ENCODE results near the gene ATOH7. TPM values are rescaled to one million over a fixed set of nuclear protein-coding genes. Genes with fewer than 3 reads are reported as not detected.

Gene ATOH7
- total RNA-seq, 2 experiments from 2014 or later = not detected

DNA sequence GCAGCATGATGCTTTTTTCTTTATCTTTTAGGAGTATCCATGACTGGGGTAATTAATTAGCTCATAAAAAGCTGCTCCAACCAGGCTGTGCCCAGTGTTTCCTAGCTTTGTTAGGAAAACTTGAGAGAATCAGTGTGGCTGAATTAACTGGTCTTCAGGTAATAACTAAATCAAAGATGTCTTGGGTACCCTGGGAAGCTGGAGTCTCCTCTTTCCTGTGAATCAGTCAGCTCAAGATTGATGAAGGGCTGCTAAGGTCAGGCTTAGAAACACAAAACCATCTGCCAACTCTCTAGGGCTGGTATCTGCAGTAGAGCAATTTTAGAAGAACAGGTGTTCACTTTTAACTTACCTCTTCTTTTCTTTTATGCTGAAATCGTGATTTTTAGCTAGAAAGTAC, 21.4 kb upstream of the ATOH7 start:
- Histone ChIP-seq H3K9me3 (ENCODE audit: control insufficient read depth in 1 of 2, insufficient read depth in 1 of 2, low read length in 2 of 2) (no peaks in the 10 kb centered on the region), H3K4me1 (ENCODE audit: insufficient read depth, low read length) (no peaks in the 10 kb centered on the region), H3K4me3 (ENCODE audit: low read length) (no peak overlapping the region), H3K27me3 (ENCODE audit: control insufficient read depth in 1 of 2, insufficient read depth in 2 of 2, low read length in 2 of 2) (no peaks in the 10 kb centered on the region), H3K36me3 (ENCODE audit: insufficient read depth, low read length) (no peaks in the 10 kb centered on the region), H3K27ac (ENCODE audit: low read depth in 1 of 2, low read length in 2 of 2) (no peak overlapping the region)
- CTCF ChIA-PET = no interaction called here
- H3K9me3 Mint-ChIP-seq = no peaks in the 10 kb centered on the region
- H3K4me3 Mint-ChIP-seq = no peak overlapping the region
- intact Hi-C loops (cut with DNase I, micrococcal nuclease) = no loop called here
- no peaks in the 10 kb centered on the region for H3K36me3 Mint-ChIP-seq (ENCODE audit: low read depth)
- H3K27ac Mint-ChIP-seq = no peak overlapping the region
- TF ChIP-seq, protein P1, sequence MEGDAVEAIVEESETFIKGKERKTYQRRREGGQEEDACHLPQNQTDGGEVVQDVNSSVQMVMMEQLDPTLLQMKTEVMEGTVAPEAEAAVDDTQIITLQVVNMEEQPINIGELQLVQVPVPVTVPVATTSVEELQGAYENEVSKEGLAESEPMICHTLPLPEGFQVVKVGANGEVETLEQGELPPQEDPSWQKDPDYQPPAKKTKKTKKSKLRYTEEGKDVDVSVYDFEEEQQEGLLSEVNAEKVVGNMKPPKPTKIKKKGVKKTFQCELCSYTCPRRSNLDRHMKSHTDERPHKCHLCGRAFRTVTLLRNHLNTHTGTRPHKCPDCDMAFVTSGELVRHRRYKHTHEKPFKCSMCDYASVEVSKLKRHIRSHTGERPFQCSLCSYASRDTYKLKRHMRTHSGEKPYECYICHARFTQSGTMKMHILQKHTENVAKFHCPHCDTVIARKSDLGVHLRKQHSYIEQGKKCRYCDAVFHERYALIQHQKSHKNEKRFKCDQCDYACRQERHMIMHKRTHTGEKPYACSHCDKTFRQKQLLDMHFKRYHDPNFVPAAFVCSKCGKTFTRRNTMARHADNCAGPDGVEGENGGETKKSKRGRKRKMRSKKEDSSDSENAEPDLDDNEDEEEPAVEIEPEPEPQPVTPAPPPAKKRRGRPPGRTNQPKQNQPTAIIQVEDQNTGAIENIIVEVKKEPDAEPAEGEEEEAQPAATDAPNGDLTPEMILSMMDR (IDR thresholded peaks at IDR 0.05) = no peak
- ATAC-seq (ENCODE audit: poor library complexity) (no peak), DNase-seq (no peak)
- POLR2A ChIA-PET = no interaction called here
- H3K4me1 Mint-ChIP-seq (ENCODE audit: low read depth) = no peaks in the 10 kb centered on the region
- no peaks in the 10 kb centered on the region for H3K27me3 Mint-ChIP-seq

DNA sequence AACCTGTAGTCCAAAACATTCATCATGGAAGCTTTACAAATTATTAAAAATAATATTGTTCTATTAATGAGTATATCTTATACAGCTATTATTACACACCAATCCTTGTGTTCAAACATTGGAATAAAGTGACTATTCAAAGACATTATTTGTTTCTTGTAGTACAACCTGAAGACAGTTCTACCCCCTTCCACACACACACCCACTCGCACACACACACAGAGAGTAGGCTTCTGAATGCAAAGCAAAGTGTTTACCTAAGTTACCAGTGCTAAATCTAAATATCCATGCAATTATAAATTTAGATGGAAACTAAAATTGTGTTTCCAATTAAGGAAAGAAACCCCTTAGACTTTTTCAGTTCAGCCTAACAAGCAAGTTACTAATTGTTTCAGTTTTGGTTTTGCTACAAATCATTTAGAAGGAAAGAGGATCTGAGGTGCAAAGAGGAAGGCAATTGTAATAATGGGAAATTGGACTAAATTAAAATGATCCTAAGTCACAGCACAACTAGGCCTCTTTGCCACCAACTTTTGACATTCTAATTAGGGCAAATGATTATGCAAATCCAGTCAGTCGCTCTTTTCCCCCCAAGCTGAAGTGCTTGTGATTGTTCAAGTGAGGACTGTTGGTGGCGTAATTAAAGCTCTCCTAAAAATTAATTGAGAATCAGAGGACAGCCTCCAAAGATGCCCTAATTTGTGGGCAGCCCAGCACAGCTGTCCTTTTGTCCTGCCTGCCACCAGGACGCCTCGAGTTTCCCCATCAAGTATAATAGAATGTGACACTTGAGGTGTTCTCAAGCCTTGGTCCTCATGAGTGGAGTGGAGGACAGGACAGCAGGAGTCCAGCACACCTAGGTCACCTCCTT, 19.9 kb upstream of the ATOH7 start:
- H3K9me3 Mint-ChIP-seq = no peaks in the 10 kb centered on the region
- H3K36me3 Mint-ChIP-seq (ENCODE audit: low read depth) = no peaks in the 10 kb centered on the region
- no peaks in the 10 kb centered on the region for H3K4me1 ChIP-seq (ENCODE audit: insufficient read depth, low read length)
- H3K4me3 ChIP-seq (ENCODE audit: low read length) = no peak overlapping the region
- no peak overlapping the region for H3K4me3 Mint-ChIP-seq
- DNase-seq (no peak), ATAC-seq (ENCODE audit: poor library complexity) (no peak)
- H3K27ac ChIP-seq (ENCODE audit: low read depth in 1 of 2, low read length in 2 of 2) = no peak overlapping the region
- intact Hi-C loops (cut with DNase I, micrococcal nuclease) = no loop called here
- no peaks in the 10 kb centered on the region for H3K4me1 Mint-ChIP-seq (ENCODE audit: low read depth)
- no peak overlapping the region for H3K27ac Mint-ChIP-seq
- TF ChIP-seq, protein P1 (IDR thresholded peaks at IDR 0.05) = no peak
- H3K9me3 ChIP-seq (ENCODE audit: control insufficient read depth in 1 of 2, insufficient read depth in 1 of 2, low read length in 2 of 2) = no peaks in the 10 kb centered on the region
- no peaks in the 10 kb centered on the region for H3K36me3 ChIP-seq (ENCODE audit: insufficient read depth, low read length)
- no peaks in the 10 kb centered on the region for H3K27me3 ChIP-seq (ENCODE audit: control insufficient read depth in 1 of 2, insufficient read depth in 2 of 2, low read length in 2 of 2)
- CTCF ChIA-PET = interaction anchor here (0.5 kb wide), 1 partner anchor 92 kb away, joined by 4 read pairs; no protein-coding TSS in a partner anchor
- POLR2A ChIA-PET = no interaction called here
- H3K27me3 Mint-ChIP-seq = no peaks in the 10 kb centered on the region

DNA sequence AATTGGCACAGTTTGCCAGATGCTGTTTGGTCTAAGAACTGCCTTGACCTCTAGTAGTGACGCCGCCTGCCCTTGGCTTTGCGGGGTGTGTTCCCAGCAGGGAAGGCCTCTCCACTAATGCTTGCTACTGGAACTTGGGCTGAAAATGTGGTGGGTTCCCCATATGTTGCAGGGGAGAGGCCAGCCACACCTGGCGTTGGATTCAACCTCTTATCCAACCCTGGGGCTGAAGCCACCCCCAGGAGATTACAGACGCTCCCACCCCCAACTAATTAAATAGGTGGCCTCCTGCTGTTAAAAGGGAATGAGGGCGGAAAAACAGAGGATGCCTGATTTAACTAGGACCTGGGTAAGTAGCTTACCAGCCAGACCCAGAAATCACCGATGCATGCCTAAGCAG, 19.2 kb upstream of the ATOH7 start:
- no peak overlapping the region for H3K4me3 Mint-ChIP-seq

More for the DNA sequence above, 19.2 kb upstream of the ATOH7 start:
- TF ChIP-seq, protein P1 (IDR thresholded peaks at IDR 0.05) = no peak
- H3K4me1 Mint-ChIP-seq (ENCODE audit: low read depth) = no peaks in the 10 kb centered on the region
- no peak overlapping the region for H3K27ac ChIP-seq (ENCODE audit: low read depth in 1 of 2, low read length in 2 of 2)
- no peaks in the 10 kb centered on the region for H3K9me3 ChIP-seq (ENCODE audit: control insufficient read depth in 1 of 2, insufficient read depth in 1 of 2, low read length in 2 of 2)
- no peaks in the 10 kb centered on the region for H3K4me1 ChIP-seq (ENCODE audit: insufficient read depth, low read length)
- POLR2A ChIA-PET = no interaction called here
- H3K36me3 ChIP-seq (ENCODE audit: insufficient read depth, low read length) = no peaks in the 10 kb centered on the region
- CTCF ChIA-PET = no interaction called here
- intact Hi-C loops (cut with DNase I, micrococcal nuclease) = no loop called here
- H3K9me3 Mint-ChIP-seq = no peaks in the 10 kb centered on the region
- no peak overlapping the region for H3K4me3 ChIP-seq (ENCODE audit: low read length)
- H3K27ac Mint-ChIP-seq = no peak overlapping the region
- H3K36me3 Mint-ChIP-seq (ENCODE audit: low read depth) = no peaks in the 10 kb centered on the region
- ATAC-seq (ENCODE audit: poor library complexity) = no peak
- no peak for DNase-seq
- no peaks in the 10 kb centered on the region for H3K27me3 Mint-ChIP-seq
- H3K27me3 ChIP-seq (ENCODE audit: control insufficient read depth in 1 of 2, insufficient read depth in 2 of 2, low read length in 2 of 2) = no peaks in the 10 kb centered on the region
